Measurements from ENCODE around the gene EEFSEC.

- TF ChIP-seq CTCF (IDR thresholded peaks at IDR 0.05; ENCODE audit: low read length) (no peak), EZH2 (optimal IDR thresholded peaks at IDR 0.05; ENCODE audit: low read depth, low read length) (no peak)
Measured at GRCh38 chr3:128369121-128369703, 215.9 kb downstream of the EEFSEC start.

All from MM.1S (cell line).